Endodermal cell (in vitro differentiated cells): ENCODE data around the gene CNRIP1. TPM values are rescaled to one million over a fixed set of nuclear protein-coding genes. Genes with fewer than 3 reads are reported as not detected.

ENCODE experiments used
- DNase-seq: peaks from one replicate; pipeline ENCODE4 v3.0.0-alpha.2; 2017
- H3K27ac ChIP-seq: 2 replicates; pipeline ENCODE4 v1.5.1; 2013; ENCODE audit warnings: mild to moderate bottlenecking, low read depth, low read length, moderate library complexity
- H3K27me3 ChIP-seq: 2 replicates; pipeline ENCODE4 v1.6.1; 2013; ENCODE audit warnings: mild to moderate bottlenecking, low read length, moderate library complexity; ENCODE audit not compliant: insufficient read depth, control insufficient read depth, poor library complexity, severe bottlenecking
- H3K36me3 ChIP-seq: 2 replicates; pipeline ENCODE4 v1.7.0; 2013; ENCODE audit warnings: mild to moderate bottlenecking, low read length, moderate library complexity; ENCODE audit not compliant: control insufficient read depth, insufficient read depth
- H3K4me1 ChIP-seq: one replicate; pipeline ENCODE4 v1.7.0; 2013; ENCODE audit warnings: low read length; ENCODE audit not compliant: control insufficient read depth, insufficient read depth
- H3K4me3 ChIP-seq: 2 replicates; pipeline ENCODE4 v1.5.1; 2013; ENCODE audit warnings: mild to moderate bottlenecking, low read length, moderate library complexity
- H3K9ac ChIP-seq: 2 replicates; pipeline ENCODE4 v1.6.1; 2013; ENCODE audit warnings: mild to moderate bottlenecking, low read length, moderate library complexity; ENCODE audit not compliant: poor library complexity, severe bottlenecking; ENCODE audit errors: extremely low read depth
- H3K9me3 ChIP-seq: 2 replicates; pipeline ENCODE4 v1.6.1; 2013; ENCODE audit warnings: mild to moderate bottlenecking, low read length, moderate library complexity; ENCODE audit not compliant: control insufficient read depth
- H3K27ac Mint-ChIP-seq: 2 replicates; pipeline ENCODE4 v1.8.0; 2020; ENCODE audit warnings: mixed read lengths
- H3K27me3 Mint-ChIP-seq: 2 replicates; pipeline ENCODE4 v1.8.0; 2021; ENCODE audit warnings: mild to moderate bottlenecking, mixed read lengths; ENCODE audit not compliant: insufficient read depth
- H3K36me3 Mint-ChIP-seq: 2 replicates; pipeline ENCODE4 v1.8.0; 2020; ENCODE audit warnings: low read depth, mixed read lengths
- H3K4me1 Mint-ChIP-seq: 2 replicates; pipeline ENCODE4 v1.8.0; 2020; ENCODE audit warnings: mixed read lengths
- H3K4me3 Mint-ChIP-seq: 2 replicates; pipeline ENCODE4 v1.8.0; 2020; ENCODE audit warnings: mild to moderate bottlenecking, moderate library complexity, mixed read lengths
- H3K9me3 Mint-ChIP-seq: 2 replicates; pipeline ENCODE4 v1.8.0; 2020; ENCODE audit warnings: mild to moderate bottlenecking, mixed read lengths
- CTCF ChIP-seq: fragments of 200-600 bp; sonication (generic); conservative IDR thresholded peaks from 2 replicates; pipeline ENCODE4 v1.5.0; 2021; ENCODE audit warnings: antibody characterized with exemption, mild to moderate bottlenecking
- WGBS, 2 experiments: methylation state at CpG; one replicate each; pipeline versions ENCODE4 v1.1.5 to v1.1.7; 2013; ENCODE audit warnings: missing lambda C conversion rate in 2 of 2, mixed read lengths in 1 of 2; ENCODE audit not compliant: insufficient coverage in 1 of 2, insufficient read length in 1 of 2; 5-methylcytosine and 5-hydroxymethylcytosine counted together
- total RNA-seq, 2 donors: library from RNA; stranded (reverse); fragmentation: NEBNext Ultra II Directional in 1 of 2; extraction: Animal tissue kit (Norgen Biotek cat#: 25700) in 1 of 2; gene quantifications; 2 replicates in 1 of 2; 3 replicates in 1 of 2; pipeline ENCODE4 v1.2.1, GENCODE V29; 2021

Gene CNRIP1
- total RNA-seq, 2 donors from 2014 or later, result 0.57 TPM; not detected in 1

GRCh38 chr2:68253219-68254068 lies 66.3 kb downstream of the CNRIP1 start:
- no peak for DNase-seq
- peak overlapping the region; percentile 99 for H3K27ac Mint-ChIP-seq
- H3K4me3 Mint-ChIP-seq, result peak overlapping the region; percentile 97
- Histone ChIP-seq H3K27ac (peak overlapping the region; percentile 76), H3K9ac (peak overlapping the region; percentile 92), H3K9me3 (no peaks in the 10 kb centered on the region), H3K27me3 (no peaks in the 10 kb centered on the region), H3K4me1 (peaks cover 10% of the 10 kb centered on the region), H3K4me3 (peak overlapping the region; percentile 99), H3K36me3 (no peaks in the 10 kb centered on the region)
- H3K4me1 Mint-ChIP-seq, result peaks cover 10% of the 10 kb centered on the region
- no peaks in the 10 kb centered on the region for H3K9me3 Mint-ChIP-seq
- H3K27me3 Mint-ChIP-seq, result no peaks in the 10 kb centered on the region
- H3K36me3 Mint-ChIP-seq, result peaks cover 3% of the 10 kb centered on the region
- 0 to 2% methylated on average over 6 to 14 of the region's 15 CpGs for WGBS, 2 experiments
- TF ChIP-seq CTCF, result no peak

DNA sequence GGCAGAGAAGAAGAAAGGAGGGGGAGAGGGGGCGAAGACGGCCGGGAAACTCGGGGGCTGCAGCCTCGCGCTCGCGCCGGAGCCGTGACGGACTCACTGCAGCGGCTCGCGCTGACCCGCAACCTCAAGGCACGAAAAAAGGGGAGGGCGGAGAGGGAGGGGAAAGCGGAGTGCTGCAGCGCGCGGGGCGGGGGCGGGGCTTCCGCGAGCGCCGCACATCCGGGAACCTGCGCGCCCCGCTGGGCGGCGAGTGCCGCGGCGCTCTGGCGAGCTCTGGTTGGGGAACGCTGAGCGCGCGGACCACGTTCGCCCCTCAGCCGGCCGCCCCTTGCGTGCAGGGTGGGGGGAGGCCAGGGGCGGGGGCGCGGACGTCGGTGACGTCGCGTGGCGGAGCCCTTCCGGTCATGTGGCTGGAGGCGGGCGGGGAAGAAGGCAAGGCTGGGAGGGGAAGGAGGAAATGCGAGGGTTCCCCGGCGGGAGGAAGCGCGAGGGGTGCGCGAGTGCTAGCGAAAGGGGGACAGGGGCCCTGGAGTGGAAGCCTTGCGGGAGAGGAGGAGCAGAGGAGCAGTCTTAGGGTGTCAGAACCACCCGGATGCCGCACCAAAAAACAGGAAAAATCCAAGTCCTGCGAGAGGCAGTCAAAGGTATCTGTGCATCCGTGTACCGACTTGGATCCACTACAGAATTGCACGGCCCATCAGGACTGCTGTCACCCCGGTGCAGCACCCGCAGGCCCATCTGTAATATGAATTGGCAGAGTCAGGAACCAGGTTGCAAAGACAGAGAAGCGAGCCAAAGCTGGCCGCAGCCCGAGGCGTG lies 67.1 kb downstream of the CNRIP1 start, which contains the start of gene PPP3R1:
Gene PPP3R1 (minus strand): TSS at position 133 of the 819 bp plus-strand sequence. CDS start 405 bp downstream, outside the sequence.
- no peaks in the 10 kb centered on the region for H3K27me3 Mint-ChIP-seq
- WGBS, 2 experiments, result 0 to 1% methylated on average over 17 to 79 of the region's 79 CpGs
- Histone ChIP-seq H3K36me3 (no peaks in the 10 kb centered on the region), H3K9me3 (no peaks in the 10 kb centered on the region), H3K4me3 (peak within 1 kb of the TSS; percentile 99), H3K9ac (peak within 1 kb of the TSS; percentile 92), H3K27me3 (no peaks in the 10 kb centered on the region), H3K4me1 (peaks cover 10% of the 10 kb centered on the region), H3K27ac (peak within 1 kb of the TSS; percentile 95)
- H3K36me3 Mint-ChIP-seq, result peaks cover 3% of the 10 kb centered on the region
- DNase-seq, result peak; percentile 98
- TF ChIP-seq CTCF, result no peak
- peak within 1 kb of the TSS; percentile 99 for H3K27ac Mint-ChIP-seq
- H3K4me1 Mint-ChIP-seq, result peaks cover 10% of the 10 kb centered on the region
- no peaks in the 10 kb centered on the region for H3K9me3 Mint-ChIP-seq
- H3K4me3 Mint-ChIP-seq, result peak within 1 kb of the TSS; percentile 97

- H3K4me1 ChIP-seq, result peaks cover 10% of the 10 kb centered on the region
- peak overlapping the region; percentile 95 for H3K27ac ChIP-seq
- Mint-ChIP-seq H3K9me3 (no peaks in the 10 kb centered on the region), H3K36me3 (peaks cover 3% of the 10 kb centered on the region), H3K27ac (peak overlapping the region; percentile 93), H3K4me3 (peak overlapping the region; percentile 97), H3K27me3 (no peaks in the 10 kb centered on the region), H3K4me1 (peaks cover 9% of the 10 kb centered on the region)
- DNase-seq, result peak; percentile 77
- no peaks in the 10 kb centered on the region for H3K27me3 ChIP-seq
- H3K4me3 ChIP-seq, result peak overlapping the region; percentile 96
- peak overlapping the region; percentile 84 for H3K9ac ChIP-seq
- no peaks in the 10 kb centered on the region for H3K9me3 ChIP-seq
- TF ChIP-seq CTCF, result no peak
- WGBS, 2 experiments, result 0% methylated on average over 78 of the region's 78 CpGs; no CpG with 5 or more reads in 1 of the 2 experiments
- H3K36me3 ChIP-seq, result no peaks in the 10 kb centered on the region
Observed at GRCh38 chr2:68251855-68252399, 67.8 kb downstream of the CNRIP1 start.
